Gastroesophageal sphincter (tissue), 3 donors: ENCODE data around the gene PTGER2.

ENCODE experiments used
- CTCF ChIP-seq, 4 experiments: fragments of 200-600 bp in 2 of 4; fragments of 450-650 bp in 2 of 4; sonication (generic) in 1 of 4; IDR thresholded peaks; one replicate each; pipeline ENCODE4 v1.5.1; 2017 to 2019; ENCODE audit warnings: antibody characterized with exemption in 4 of 4, mild to moderate bottlenecking in 2 of 4, moderate library complexity in 2 of 4
- EP300 ChIP-seq: sonication (generic); formaldehyde crosslinking; IDR thresholded peaks from one replicate; pipeline ENCODE4 v1.6.1; 2017; ENCODE audit warnings: antibody characterized with exemption, mild to moderate bottlenecking
- POLR2A ChIP-seq, 2 donors: fragments of 450-650 bp; IDR thresholded peaks; one replicate each; pipeline ENCODE4 v1.6.1; 2017; ENCODE audit warnings: antibody characterized with exemption in 2 of 2, mild to moderate bottlenecking in 2 of 2, moderate library complexity in 1 of 2

- TF ChIP-seq EP300 (no peak), CTCF (IDR thresholded peaks at IDR 0.05) (no peak), POLR2A (IDR thresholded peaks at IDR 0.05) (no peak)
These were observed 40.1 kb downstream of the PTGER2 start for GRCh38 chr14:52354242-52354641.
